Neuron (in vitro differentiated cells): ENCODE data around the gene C17orf107.

Experiments
- H2AFZ ChIP-seq: one replicate; pipeline ENCODE4 v1.6.1; 2013; ENCODE audit warnings: low read depth, mild to moderate bottlenecking, inconsistent platforms, low read length, moderate library complexity
- H3K27me3 ChIP-seq: one replicate; pipeline ENCODE4 v1.6.1; 2013; ENCODE audit warnings: low read length; ENCODE audit not compliant: insufficient read depth
- H3K36me3 ChIP-seq: one replicate; pipeline ENCODE4 v1.6.1; 2013; ENCODE audit warnings: low read length; ENCODE audit not compliant: insufficient read depth
- H3K4me1 ChIP-seq: one replicate; pipeline ENCODE4 v1.6.1; 2013; ENCODE audit warnings: low read length; ENCODE audit not compliant: insufficient read depth
- H3K4me3 ChIP-seq: 2 replicates; pipeline ENCODE4 v1.5.1; 2013; ENCODE audit warnings: mild to moderate bottlenecking, low read length, moderate library complexity
- H3K9me3 ChIP-seq: one replicate; pipeline ENCODE4 v1.6.1; 2013; ENCODE audit warnings: low read length

The C17orf107 gene

GRCh38 chr17:4886830-4887229, 12.5 kb upstream of the C17orf107 start:
- no peak overlapping the region for H3K4me3 ChIP-seq
- H3K4me1 ChIP-seq = no peaks in the 10 kb centered on the region
- H2AFZ ChIP-seq = no peak overlapping the region
- H3K27me3 ChIP-seq = no peaks in the 10 kb centered on the region
- no peaks in the 10 kb centered on the region for H3K9me3 ChIP-seq
- H3K36me3 ChIP-seq = peaks cover 45% of the 10 kb centered on the region

GRCh38 chr17:4887581-4887980, 11.8 kb upstream of the C17orf107 start:
- no peaks in the 10 kb centered on the region for H3K4me1 ChIP-seq
- H2AFZ ChIP-seq = no peak overlapping the region
- H3K27me3 ChIP-seq = no peaks in the 10 kb centered on the region
- no peaks in the 10 kb centered on the region for H3K9me3 ChIP-seq
- peaks cover 41% of the 10 kb centered on the region for H3K36me3 ChIP-seq
- no peak overlapping the region for H3K4me3 ChIP-seq

GRCh38 chr17:4891411-4892410, 7.6 kb upstream of the C17orf107 start:
- Histone ChIP-seq H2AFZ (no peak overlapping the region), H3K27me3 (no peaks in the 10 kb centered on the region), H3K9me3 (no peaks in the 10 kb centered on the region), H3K36me3 (peaks cover 67% of the 10 kb centered on the region), H3K4me3 (no peak overlapping the region), H3K4me1 (no peaks in the 10 kb centered on the region)

DNA sequence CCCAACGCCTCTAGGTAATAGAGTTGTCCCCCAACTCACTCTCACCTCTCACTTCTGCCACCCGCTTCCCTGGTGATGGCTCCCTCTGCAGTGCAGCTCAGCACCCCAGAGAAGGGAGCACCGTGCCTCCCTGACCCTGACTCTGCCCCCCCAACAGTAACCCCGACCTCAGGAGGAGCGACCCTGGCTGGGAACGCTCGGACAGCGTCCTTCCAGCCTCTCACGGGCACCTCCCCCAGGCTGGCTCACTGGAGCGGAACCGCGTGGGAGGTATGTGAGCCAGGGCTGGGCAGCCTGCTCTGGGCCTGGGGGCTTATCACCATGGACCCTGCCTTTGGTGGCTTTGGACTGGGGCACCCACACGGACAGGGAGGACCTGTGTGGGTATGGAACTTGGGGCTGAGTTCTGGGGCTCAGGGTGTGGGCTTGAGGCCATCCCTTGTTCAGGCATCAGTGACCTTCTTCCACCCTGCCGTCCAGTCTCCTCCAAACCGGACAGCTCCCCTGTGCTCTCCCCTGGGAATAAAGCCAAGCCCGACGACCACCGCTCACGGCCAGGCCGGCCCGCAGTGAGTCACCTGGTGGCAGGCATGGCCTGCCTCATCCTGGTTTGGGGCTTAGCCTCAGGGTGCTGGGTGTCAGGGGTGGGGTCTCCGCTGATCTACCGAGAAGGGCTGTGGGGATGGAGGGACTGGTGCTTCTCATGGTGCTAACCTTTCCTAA, 6.7 kb upstream of the C17orf107 start:
- H3K9me3 ChIP-seq = no peaks in the 10 kb centered on the region
- H2AFZ ChIP-seq = no peak overlapping the region
- no peaks in the 10 kb centered on the region for H3K27me3 ChIP-seq
- H3K4me3 ChIP-seq = no peak overlapping the region
- no peaks in the 10 kb centered on the region for H3K4me1 ChIP-seq
- peaks cover 65% of the 10 kb centered on the region for H3K36me3 ChIP-seq

DNA sequence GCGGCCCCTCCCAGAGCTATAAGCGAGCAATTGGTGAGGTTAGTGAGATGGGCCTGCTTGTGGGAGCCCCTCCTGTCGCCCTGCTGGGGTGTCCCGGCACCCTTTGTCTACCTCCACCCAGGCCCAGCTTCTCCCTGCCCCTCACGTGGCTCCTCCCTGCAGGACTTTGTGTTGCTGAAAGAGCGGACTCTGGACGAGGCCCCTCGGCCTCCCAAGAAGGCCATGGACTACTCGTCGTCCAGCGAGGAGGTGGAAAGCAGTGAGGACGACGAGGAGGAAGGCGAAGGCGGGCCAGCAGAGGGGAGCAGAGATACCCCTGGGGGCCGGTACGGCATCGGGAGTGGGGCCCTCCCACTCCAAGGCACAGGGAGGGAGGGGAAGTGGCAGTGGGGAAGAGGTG, 6.1 kb upstream of the C17orf107 start:
- no peaks in the 10 kb centered on the region for H3K9me3 ChIP-seq
- H3K36me3 ChIP-seq = peaks cover 65% of the 10 kb centered on the region
- no peak overlapping the region for H3K4me3 ChIP-seq
- H2AFZ ChIP-seq = no peak overlapping the region
- no peaks in the 10 kb centered on the region for H3K4me1 ChIP-seq
- no peaks in the 10 kb centered on the region for H3K27me3 ChIP-seq

- H3K36me3 ChIP-seq = peaks cover 66% of the 10 kb centered on the region
- H3K4me3 ChIP-seq = no peak overlapping the region
- H3K4me1 ChIP-seq = no peaks in the 10 kb centered on the region
- H3K27me3 ChIP-seq = no peaks in the 10 kb centered on the region
- H2AFZ ChIP-seq = no peak overlapping the region
- no peaks in the 10 kb centered on the region for H3K9me3 ChIP-seq
Measured at GRCh38 chr17:4893721-4894560, 5.4 kb upstream of the C17orf107 start.

GRCh38 chr17:4895121-4895520, 4.2 kb upstream of the C17orf107 start:
- Histone ChIP-seq H3K27me3 (no peaks in the 10 kb centered on the region), H3K9me3 (peaks cover 7% of the 10 kb centered on the region), H2AFZ (no peak overlapping the region), H3K4me1 (no peaks in the 10 kb centered on the region), H3K36me3 (peaks cover 67% of the 10 kb centered on the region), H3K4me3 (no peak overlapping the region)

- no peaks in the 10 kb centered on the region for H3K4me1 ChIP-seq
- no peaks in the 10 kb centered on the region for H3K27me3 ChIP-seq
- H3K4me3 ChIP-seq = no peak overlapping the region
- peaks cover 60% of the 10 kb centered on the region for H3K36me3 ChIP-seq
- peaks cover 10% of the 10 kb centered on the region for H3K9me3 ChIP-seq
- no peak overlapping the region for H2AFZ ChIP-seq
Measured at GRCh38 chr17:4895657-4896331, 3.5 kb upstream of the C17orf107 start.

- Histone ChIP-seq H3K9me3 (peaks cover 15% of the 10 kb centered on the region), H3K36me3 (peaks cover 54% of the 10 kb centered on the region), H3K27me3 (no peaks in the 10 kb centered on the region), H3K4me1 (no peaks in the 10 kb centered on the region), H2AFZ (no peak overlapping the region), H3K4me3 (no peak overlapping the region)
Measured at GRCh38 chr17:4896332-4897197, 2.8 kb upstream of the C17orf107 start.

DNA sequence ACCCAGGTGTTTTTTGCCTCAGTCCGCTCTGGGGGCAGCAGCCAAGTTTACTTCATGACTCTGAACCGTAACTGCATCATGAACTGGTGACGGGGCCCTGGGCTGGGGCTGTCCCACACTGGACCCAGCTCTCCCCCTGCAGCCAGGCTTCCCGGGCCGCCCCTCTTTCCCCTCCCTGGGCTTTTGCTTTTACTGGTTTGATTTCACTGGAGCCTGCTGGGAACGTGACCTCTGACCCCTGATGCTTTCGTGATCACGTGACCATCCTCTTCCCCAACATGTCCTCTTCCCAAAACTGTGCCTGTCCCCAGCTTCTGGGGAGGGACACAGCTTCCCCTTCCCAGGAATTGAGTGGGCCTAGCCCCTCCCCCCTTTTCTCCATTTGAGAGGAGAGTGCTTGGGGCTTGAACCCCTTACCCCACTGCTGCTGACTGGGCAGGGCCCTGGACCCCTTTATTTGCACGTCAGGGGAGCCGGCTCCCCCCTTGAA, 2.1 kb upstream of the C17orf107 start:
- Histone ChIP-seq H2AFZ (no peak overlapping the region), H3K4me3 (no peak overlapping the region), H3K9me3 (peaks cover 15% of the 10 kb centered on the region), H3K4me1 (no peaks in the 10 kb centered on the region), H3K27me3 (no peaks in the 10 kb centered on the region), H3K36me3 (peaks cover 52% of the 10 kb centered on the region)

- Histone ChIP-seq H3K36me3 (peaks cover 49% of the 10 kb centered on the region), H3K4me3 (no peak overlapping the region)
Measured at GRCh38 chr17:4897785-4898184, 1.6 kb upstream of the C17orf107 start.

More at GRCh38 chr17:4897785-4898184, 1.6 kb upstream of the C17orf107 start:
- H3K4me1 ChIP-seq = no peaks in the 10 kb centered on the region
- peaks cover 15% of the 10 kb centered on the region for H3K9me3 ChIP-seq
- H3K27me3 ChIP-seq = no peaks in the 10 kb centered on the region
- no peak overlapping the region for H2AFZ ChIP-seq
